ENCODE measurements around the gene FAH.

DNA sequence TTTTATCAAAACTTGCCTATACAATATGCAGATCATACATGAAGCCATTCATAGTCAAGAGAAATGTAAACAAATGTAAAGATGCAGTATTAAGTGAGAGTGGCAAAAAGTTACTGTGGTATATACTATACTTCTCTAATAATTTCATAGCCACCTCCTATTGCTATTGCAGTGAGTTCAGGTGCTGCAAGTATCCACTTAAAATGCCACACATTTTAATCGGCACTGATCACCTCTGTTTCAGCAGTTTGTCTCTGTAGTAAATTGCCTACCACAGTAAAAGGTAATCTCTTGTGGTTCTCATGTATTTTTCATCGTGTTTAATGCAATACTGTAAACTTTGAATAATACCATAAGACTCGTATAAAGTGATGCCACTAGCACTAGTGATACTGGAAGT, 20.4 kb upstream of the FAH start:
- TF ChIP-seq POLR2A (IDR thresholded peaks at IDR 0.05): no peak
- TF ChIP-seq, protein P1, sequence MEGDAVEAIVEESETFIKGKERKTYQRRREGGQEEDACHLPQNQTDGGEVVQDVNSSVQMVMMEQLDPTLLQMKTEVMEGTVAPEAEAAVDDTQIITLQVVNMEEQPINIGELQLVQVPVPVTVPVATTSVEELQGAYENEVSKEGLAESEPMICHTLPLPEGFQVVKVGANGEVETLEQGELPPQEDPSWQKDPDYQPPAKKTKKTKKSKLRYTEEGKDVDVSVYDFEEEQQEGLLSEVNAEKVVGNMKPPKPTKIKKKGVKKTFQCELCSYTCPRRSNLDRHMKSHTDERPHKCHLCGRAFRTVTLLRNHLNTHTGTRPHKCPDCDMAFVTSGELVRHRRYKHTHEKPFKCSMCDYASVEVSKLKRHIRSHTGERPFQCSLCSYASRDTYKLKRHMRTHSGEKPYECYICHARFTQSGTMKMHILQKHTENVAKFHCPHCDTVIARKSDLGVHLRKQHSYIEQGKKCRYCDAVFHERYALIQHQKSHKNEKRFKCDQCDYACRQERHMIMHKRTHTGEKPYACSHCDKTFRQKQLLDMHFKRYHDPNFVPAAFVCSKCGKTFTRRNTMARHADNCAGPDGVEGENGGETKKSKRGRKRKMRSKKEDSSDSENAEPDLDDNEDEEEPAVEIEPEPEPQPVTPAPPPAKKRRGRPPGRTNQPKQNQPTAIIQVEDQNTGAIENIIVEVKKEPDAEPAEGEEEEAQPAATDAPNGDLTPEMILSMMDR (IDR thresholded peaks at IDR 0.05): no peak

Measured in testis (tissue), 2 donors.